T-helper 2 cell treated with Interferon-gamma antibody and Interleukin-4, amounts not matched to agents 5 μg/mL and 100 μg/mL, for 36 hours (primary cell): ENCODE measurements around the gene NT5C3A.
"Not testable (repeated sequence)": the region's sequence is repeated elsewhere in the genome, so short reads cannot be mapped to it uniquely, and the experiment has no call there.

Experiments
- DNase-seq: peaks from one replicate; pipeline ENCODE4 v3.0.0; 2021; ENCODE audit warnings: low spot score
- H3K27ac Mint-ChIP-seq: one replicate; pipeline ENCODE4 v1.8.0; 2021; ENCODE audit warnings: mild to moderate bottlenecking, mixed read lengths
- H3K27me3 Mint-ChIP-seq: one replicate; pipeline ENCODE4 v1.8.0; 2021; ENCODE audit warnings: low read depth, mixed read lengths
- H3K36me3 Mint-ChIP-seq: one replicate; pipeline ENCODE4 v1.8.0; 2021; ENCODE audit warnings: low read depth, mixed read lengths
- H3K4me1 Mint-ChIP-seq: one replicate; pipeline ENCODE4 v1.8.0; 2021; ENCODE audit warnings: low read depth, mixed read lengths
- H3K4me3 Mint-ChIP-seq: one replicate; pipeline ENCODE4 v1.8.0; 2022; ENCODE audit warnings: mild to moderate bottlenecking, moderate library complexity, mixed read lengths
- H3K9me3 Mint-ChIP-seq: one replicate; pipeline ENCODE4 v1.8.0; 2021; ENCODE audit warnings: mixed read lengths

The NT5C3A gene

DNA sequence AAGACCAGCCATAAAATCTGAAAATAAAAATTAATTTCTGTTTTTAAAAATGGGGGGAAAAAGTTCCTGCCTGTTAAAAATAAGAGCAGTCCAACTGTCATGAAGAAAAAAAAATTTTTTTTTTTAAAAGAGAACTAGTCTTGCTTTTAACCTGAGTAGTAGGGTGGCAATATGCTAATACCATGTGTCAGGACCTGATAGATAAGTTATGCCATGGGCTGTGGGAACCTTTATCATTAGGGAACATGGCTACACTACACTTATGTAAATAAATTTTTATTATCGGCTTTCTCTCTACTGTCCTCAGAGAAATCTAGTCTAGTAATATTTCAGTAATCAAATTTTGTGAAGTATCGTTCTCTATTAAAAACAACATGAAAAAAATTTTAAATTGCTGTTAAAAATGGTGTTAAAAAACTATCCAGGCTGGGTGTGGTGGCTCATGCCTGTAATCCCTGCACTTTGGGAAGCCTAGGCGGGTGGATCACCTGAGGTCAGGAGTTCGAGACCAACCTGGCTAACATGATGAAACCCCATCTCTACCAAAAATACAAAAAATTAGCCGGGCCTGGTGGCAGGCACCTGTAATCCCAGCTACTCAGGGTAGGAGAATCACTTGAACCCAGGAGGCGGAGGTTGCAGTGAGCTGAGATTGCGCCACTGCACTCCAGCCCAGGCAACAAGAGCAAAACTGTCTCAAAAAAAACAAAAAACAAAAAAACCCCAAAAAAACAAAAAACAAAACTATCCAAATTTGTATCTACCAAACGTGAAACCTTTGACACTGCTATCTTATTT lies 20.7 kb downstream of the NT5C3A start:
- Mint-ChIP-seq H3K27me3 (no peaks in the 10 kb centered on the region), H3K27ac (no peak overlapping the region), H3K36me3 (peaks cover 8% of the 10 kb centered on the region), H3K4me1 (peaks cover 40% of the 10 kb centered on the region), H3K9me3 (no peaks in the 10 kb centered on the region), H3K4me3 (no peak overlapping the region)
- DNase-seq = no peak

- Mint-ChIP-seq H3K27ac (peak overlapping the region; percentile 77), H3K4me3 (peak overlapping the region; percentile 84), H3K36me3 (peaks cover 8% of the 10 kb centered on the region), H3K27me3 (no peaks in the 10 kb centered on the region), H3K4me1 (peaks cover 39% of the 10 kb centered on the region), H3K9me3 (no peaks in the 10 kb centered on the region)
- peak; percentile 65 for DNase-seq
Observed at GRCh38 chr7:33040803-33041516, 21.6 kb downstream of the NT5C3A start.

DNA sequence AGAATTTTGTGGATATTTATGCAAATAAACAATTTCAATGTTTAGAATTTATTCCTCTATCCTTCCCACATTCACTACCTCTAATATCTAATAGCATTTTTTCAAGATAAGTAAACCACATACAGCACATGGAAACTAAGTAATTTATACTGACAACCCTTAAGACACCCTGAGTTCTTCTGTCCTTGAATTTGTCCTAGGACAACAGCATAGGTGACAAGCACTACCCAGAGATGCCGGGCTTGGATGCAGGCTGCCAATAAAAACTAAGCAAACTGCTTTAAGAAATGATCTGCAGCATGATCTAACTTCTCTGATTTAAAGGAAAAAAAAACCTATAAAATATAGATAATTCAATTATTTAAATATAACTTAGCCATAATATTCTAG lies 22.7 kb downstream of the NT5C3A start:
- Mint-ChIP-seq H3K27me3 (no peaks in the 10 kb centered on the region), H3K36me3 (peaks cover 7% of the 10 kb centered on the region), H3K27ac (peak overlapping the region; percentile 88), H3K9me3 (no peaks in the 10 kb centered on the region), H3K4me1 (peaks cover 37% of the 10 kb centered on the region), H3K4me3 (peak overlapping the region; percentile 88)
- no peak for DNase-seq

GRCh38 chr7:33039257-33039902 lies 23.2 kb downstream of the NT5C3A start:
- Mint-ChIP-seq H3K4me1 (peaks cover 36% of the 10 kb centered on the region), H3K27ac (peak overlapping the region; percentile 88), H3K9me3 (no peaks in the 10 kb centered on the region), H3K4me3 (peak overlapping the region; percentile 88), H3K27me3 (no peaks in the 10 kb centered on the region), H3K36me3 (peaks cover 12% of the 10 kb centered on the region)
- no peak for DNase-seq

DNA sequence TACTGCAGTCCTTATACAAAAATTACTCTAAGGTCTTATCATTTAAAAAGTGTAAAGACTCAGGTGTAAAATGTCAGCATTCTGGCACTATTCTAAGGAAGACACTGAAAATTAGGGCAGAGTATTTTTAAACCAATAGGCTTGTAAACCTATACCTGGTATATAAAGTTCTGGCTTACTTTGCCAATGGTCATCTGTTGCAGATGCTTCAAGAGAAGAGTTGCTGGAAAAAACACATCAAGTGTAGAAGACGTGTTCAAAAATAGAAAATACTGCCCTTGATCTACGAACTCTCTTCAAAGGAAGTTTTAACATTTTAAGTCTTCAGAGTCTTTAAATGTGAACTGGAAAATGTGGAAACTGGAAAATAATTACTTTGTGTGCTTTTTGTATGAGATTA lies 23.9 kb downstream of the NT5C3A start:
- H3K27me3 Mint-ChIP-seq = no peaks in the 10 kb centered on the region
- H3K9me3 Mint-ChIP-seq = no peaks in the 10 kb centered on the region
- no peak for DNase-seq
- peaks cover 13% of the 10 kb centered on the region for H3K36me3 Mint-ChIP-seq
- H3K4me3 Mint-ChIP-seq = peak overlapping the region; percentile 88
- peaks cover 34% of the 10 kb centered on the region for H3K4me1 Mint-ChIP-seq
- H3K27ac Mint-ChIP-seq = peak overlapping the region; percentile 46

DNA sequence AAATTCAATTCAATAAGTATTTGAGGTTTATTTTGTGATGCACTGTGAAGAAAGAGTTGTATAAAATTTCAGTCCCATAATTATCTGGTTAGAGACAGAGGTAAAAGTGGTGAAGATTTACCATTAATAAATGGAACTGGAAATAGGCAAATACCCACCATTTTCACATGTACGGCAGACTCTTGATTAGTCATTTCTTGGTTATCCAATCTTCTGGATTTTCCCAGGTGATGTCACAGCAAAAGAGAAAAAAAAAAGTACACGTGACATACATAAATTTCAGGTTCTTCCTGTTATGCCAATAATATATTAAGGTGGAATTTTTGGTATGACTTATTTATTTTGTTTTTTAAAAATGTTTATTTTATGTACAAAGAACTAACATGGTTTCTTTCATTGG lies 26.8 kb downstream of the NT5C3A start:
- no peak for DNase-seq
- Mint-ChIP-seq H3K4me1 (peaks cover 26% of the 10 kb centered on the region), H3K36me3 (peaks cover 13% of the 10 kb centered on the region), H3K27ac (no peak overlapping the region), H3K27me3 (no peaks in the 10 kb centered on the region), H3K4me3 (no peak overlapping the region), H3K9me3 (no peaks in the 10 kb centered on the region)

GRCh38 chr7:33024189-33024757 lies 38.3 kb downstream of the NT5C3A start:
- no peak for DNase-seq
- Mint-ChIP-seq H3K9me3 (no peaks in the 10 kb centered on the region), H3K4me1 (no peaks in the 10 kb centered on the region), H3K27me3 (no peaks in the 10 kb centered on the region), H3K27ac (no peak overlapping the region), H3K36me3 (peaks cover 27% of the 10 kb centered on the region), H3K4me3 (no peak overlapping the region)

DNA sequence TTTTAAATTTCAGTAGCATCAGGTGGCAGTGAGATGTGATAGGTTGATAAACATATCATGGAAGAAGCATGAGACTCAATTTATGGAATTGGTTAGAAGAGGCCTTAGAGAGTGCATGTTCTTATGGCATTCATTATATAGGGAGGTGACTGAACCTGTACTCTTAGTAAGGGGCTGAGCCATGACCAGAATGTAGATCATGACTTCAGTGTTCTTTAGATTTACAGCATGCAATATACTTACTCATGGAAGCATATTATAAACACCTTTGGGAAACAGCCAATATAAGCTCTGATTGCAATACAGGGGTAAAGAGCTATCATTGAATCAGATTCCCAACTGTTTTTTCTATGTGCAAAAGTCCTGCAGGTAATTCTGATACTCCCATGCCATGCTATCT lies 50.2 kb downstream of the NT5C3A start:
- H3K4me1 Mint-ChIP-seq = no peaks in the 10 kb centered on the region
- H3K36me3 Mint-ChIP-seq = peaks cover 40% of the 10 kb centered on the region
- H3K27me3 Mint-ChIP-seq = no peaks in the 10 kb centered on the region
- H3K9me3 Mint-ChIP-seq = no peaks in the 10 kb centered on the region
- H3K27ac Mint-ChIP-seq = no peak overlapping the region
- no peak for DNase-seq
- no peak overlapping the region for H3K4me3 Mint-ChIP-seq

DNA sequence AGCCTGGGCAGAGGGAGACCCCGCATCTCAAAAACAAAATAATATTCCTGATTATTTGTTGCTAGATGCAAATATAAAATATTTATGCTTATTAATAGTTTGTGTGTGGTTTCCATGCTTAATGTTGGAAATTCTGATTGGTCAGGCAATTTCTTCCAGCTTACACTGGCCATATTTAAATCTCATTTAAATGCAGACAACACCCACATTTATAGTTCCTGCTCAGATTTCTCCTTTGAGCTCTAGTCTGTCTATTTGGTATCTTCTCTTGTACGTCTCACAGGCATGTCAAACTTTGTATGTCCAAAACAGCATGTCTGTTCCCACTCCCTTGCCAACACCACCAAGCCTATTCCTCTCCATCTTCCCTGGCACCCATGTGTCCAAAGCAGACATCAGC lies 52.8 kb downstream of the NT5C3A start:
- no peaks in the 10 kb centered on the region for H3K4me1 Mint-ChIP-seq
- H3K9me3 Mint-ChIP-seq = no peaks in the 10 kb centered on the region
- peaks cover 26% of the 10 kb centered on the region for H3K36me3 Mint-ChIP-seq
- no peak overlapping the region for H3K27ac Mint-ChIP-seq
- no peak overlapping the region for H3K4me3 Mint-ChIP-seq
- H3K27me3 Mint-ChIP-seq = no peaks in the 10 kb centered on the region
- DNase-seq = no peak

DNA sequence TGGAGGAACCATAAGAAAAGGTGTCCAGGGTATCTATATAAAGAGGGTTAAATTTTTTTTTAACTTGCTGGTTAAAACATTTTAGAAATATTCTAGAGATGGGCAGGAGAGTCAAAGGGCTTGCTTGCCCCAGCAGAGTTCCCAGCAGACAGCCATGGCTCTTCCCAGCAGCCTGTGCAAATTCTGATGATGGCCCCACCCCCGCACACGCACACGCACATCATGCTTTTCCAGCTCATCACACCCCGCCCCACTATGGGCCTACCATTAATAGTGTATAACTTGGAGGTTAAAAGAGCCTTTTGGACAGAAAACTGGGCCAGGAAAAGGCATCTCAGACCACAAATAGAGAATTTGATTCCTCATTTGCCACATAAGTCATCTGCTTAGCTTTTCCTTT lies 56.9 kb downstream of the NT5C3A start:
- DNase-seq, H3K4me3 Mint-ChIP-seq, H3K36me3 Mint-ChIP-seq, H3K27ac Mint-ChIP-seq, H3K9me3 Mint-ChIP-seq, H3K4me1 Mint-ChIP-seq, H3K27me3 Mint-ChIP-seq: not testable (repeated sequence)

- not testable (repeated sequence) for DNase-seq, H3K9me3 Mint-ChIP-seq, H3K36me3 Mint-ChIP-seq, H3K27ac Mint-ChIP-seq, H3K4me1 Mint-ChIP-seq, H3K4me3 Mint-ChIP-seq, H3K27me3 Mint-ChIP-seq
Observed at GRCh38 chr7:33005193-33005592, 57.4 kb downstream of the NT5C3A start.

DNA sequence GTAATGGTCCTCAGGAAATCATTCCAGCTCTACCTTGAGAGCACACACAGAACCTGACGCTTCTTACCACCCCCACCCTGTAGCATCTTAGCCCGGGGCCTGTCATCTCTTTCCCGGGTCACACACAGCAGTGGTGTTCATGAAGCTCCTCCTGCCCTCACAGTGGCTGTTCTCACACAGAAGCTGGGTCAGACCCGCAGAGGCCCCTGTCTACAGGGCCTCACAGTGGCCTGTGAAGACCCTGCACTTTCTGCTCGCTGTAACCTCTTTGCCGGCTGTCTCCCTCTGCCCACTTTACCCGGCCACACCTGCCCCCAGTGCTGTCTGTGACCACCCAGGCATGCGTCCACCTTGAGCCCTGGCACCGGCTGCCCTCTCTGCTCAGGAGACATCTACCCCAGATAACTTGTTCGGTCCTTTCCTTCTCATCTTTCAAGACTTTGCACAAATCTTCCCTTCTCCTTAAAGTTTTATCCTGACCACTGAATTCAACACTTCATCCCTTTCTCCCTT lies 58.4 kb downstream of the NT5C3A start:
- H3K27ac Mint-ChIP-seq, H3K4me1 Mint-ChIP-seq, DNase-seq, H3K4me3 Mint-ChIP-seq, H3K27me3 Mint-ChIP-seq, H3K9me3 Mint-ChIP-seq, H3K36me3 Mint-ChIP-seq: not testable (repeated sequence)

- not testable (repeated sequence) for DNase-seq, H3K4me3 Mint-ChIP-seq, H3K9me3 Mint-ChIP-seq, H3K27me3 Mint-ChIP-seq, H3K27ac Mint-ChIP-seq, H3K4me1 Mint-ChIP-seq, H3K36me3 Mint-ChIP-seq
Observed at GRCh38 chr7:33003111-33003510, 59.5 kb downstream of the NT5C3A start.

- not testable (repeated sequence) for H3K27me3 Mint-ChIP-seq, H3K4me3 Mint-ChIP-seq, DNase-seq, H3K9me3 Mint-ChIP-seq, H3K4me1 Mint-ChIP-seq, H3K36me3 Mint-ChIP-seq, H3K27ac Mint-ChIP-seq
Observed at GRCh38 chr7:32999380-32999779, 63.2 kb downstream of the NT5C3A start.
